ENCODE results near the gene COQ8A. TPM values are rescaled to one million over a fixed set of nuclear protein-coding genes. Genes with fewer than 3 reads are reported as not detected.
A peak's percentile ranks its signal among the peaks of the same experiment; 100 is the strongest.

The COQ8A gene
- total RNA-seq, 1 donor from 2014 or later = 29.7 TPM

GRCh38 chr1:226903819-226904716, 36.0 kb upstream of the COQ8A start:
- no peak overlapping the region for H3K4me3 Mint-ChIP-seq
- H3K4me1 Mint-ChIP-seq (ENCODE audit: unreplicated experiment) = peaks cover 9% of the 10 kb centered on the region
- no peak for DNase-seq (ENCODE audit: extremely low spot score, unreplicated experiment)
- H3K9me3 Mint-ChIP-seq = no peaks in the 10 kb centered on the region
- peaks cover 3% of the 10 kb centered on the region for H3K36me3 Mint-ChIP-seq
- no peaks in the 10 kb centered on the region for H3K27me3 Mint-ChIP-seq
- no peak overlapping the region for H3K27ac Mint-ChIP-seq
- no peak for TF ChIP-seq CTCF (conservative IDR thresholded peaks at IDR 0.05)

- Mint-ChIP-seq H3K27ac (no peak overlapping the region), H3K27me3 (no peaks in the 10 kb centered on the region), H3K9me3 (no peaks in the 10 kb centered on the region), H3K4me3 (no peak overlapping the region), H3K4me1 (ENCODE audit: unreplicated experiment) (peaks cover 9% of the 10 kb centered on the region), H3K36me3 (peaks cover 2% of the 10 kb centered on the region)
- TF ChIP-seq CTCF (conservative IDR thresholded peaks at IDR 0.05) = no peak
- DNase-seq (ENCODE audit: extremely low spot score, unreplicated experiment) = no peak
Observed at GRCh38 chr1:226904772-226905171, 35.3 kb upstream of the COQ8A start.

- DNase-seq (ENCODE audit: extremely low spot score, unreplicated experiment) = no peak
- no peak overlapping the region for H3K27ac Mint-ChIP-seq
- H3K27me3 Mint-ChIP-seq = no peaks in the 10 kb centered on the region
- H3K36me3 Mint-ChIP-seq = no peaks in the 10 kb centered on the region
- H3K9me3 Mint-ChIP-seq = no peaks in the 10 kb centered on the region
- H3K4me1 Mint-ChIP-seq (ENCODE audit: unreplicated experiment) = peaks cover 5% of the 10 kb centered on the region
- H3K4me3 Mint-ChIP-seq = no peak overlapping the region
- no peak for TF ChIP-seq CTCF (conservative IDR thresholded peaks at IDR 0.05)
Observed at GRCh38 chr1:226908419-226908818, 31.7 kb upstream of the COQ8A start.

- H3K4me3 Mint-ChIP-seq = no peak overlapping the region
- no peaks in the 10 kb centered on the region for H3K27me3 Mint-ChIP-seq
- H3K4me1 Mint-ChIP-seq (ENCODE audit: unreplicated experiment) = peaks cover 3% of the 10 kb centered on the region
- no peaks in the 10 kb centered on the region for H3K36me3 Mint-ChIP-seq
- TF ChIP-seq CTCF (conservative IDR thresholded peaks at IDR 0.05) = no peak
- H3K27ac Mint-ChIP-seq = no peak overlapping the region
- H3K9me3 Mint-ChIP-seq = no peaks in the 10 kb centered on the region
- DNase-seq (ENCODE audit: extremely low spot score, unreplicated experiment) = no peak
Observed at GRCh38 chr1:226908913-226909312, 31.2 kb upstream of the COQ8A start.

DNA sequence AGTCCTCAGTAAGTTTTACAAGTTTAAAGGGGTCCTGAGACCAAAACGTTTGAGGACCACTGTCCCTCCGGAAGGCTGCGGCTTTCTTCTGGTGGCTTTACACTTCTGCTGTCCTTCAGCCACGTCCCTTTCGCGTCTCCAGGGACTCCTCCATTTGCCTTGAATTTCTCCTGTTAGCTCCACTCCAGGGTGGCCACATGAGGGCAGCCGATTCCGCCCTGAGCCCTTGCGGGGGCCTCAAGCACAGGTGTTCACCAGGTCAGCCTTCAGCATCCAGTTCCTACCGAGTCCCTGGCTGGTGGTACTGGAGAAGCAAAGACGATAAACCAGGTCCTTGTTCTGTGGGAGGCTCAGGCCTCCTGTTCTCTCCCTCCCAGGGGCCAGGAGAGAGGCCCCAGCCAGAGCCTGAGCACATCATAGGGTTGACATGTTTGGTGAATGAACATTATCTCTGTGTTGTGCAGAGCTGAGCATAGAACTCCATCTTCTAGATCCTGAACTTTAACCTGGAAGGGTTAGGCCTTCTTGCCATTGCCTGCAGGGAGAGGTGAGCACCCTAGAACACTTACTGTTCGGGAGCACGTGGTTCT, 27.4 kb upstream of the COQ8A start:
- no peaks in the 10 kb centered on the region for H3K4me1 Mint-ChIP-seq (ENCODE audit: unreplicated experiment)
- H3K27ac Mint-ChIP-seq = no peak overlapping the region
- H3K36me3 Mint-ChIP-seq = no peaks in the 10 kb centered on the region

More for the DNA sequence above, 27.4 kb upstream of the COQ8A start:
- Mint-ChIP-seq H3K9me3 (no peaks in the 10 kb centered on the region), H3K4me3 (no peak overlapping the region), H3K27me3 (no peaks in the 10 kb centered on the region)
- no peak for DNase-seq (ENCODE audit: extremely low spot score, unreplicated experiment)
- peak; percentile 62 for TF ChIP-seq CTCF (conservative IDR thresholded peaks at IDR 0.05)
